HepG2 (cell line): ENCODE measurements around the gene CAMK1D. TPM values are rescaled to one million over a fixed set of nuclear protein-coding genes. Genes with fewer than 3 reads are reported as not detected.

ENCODE experiments used
- ATAC-seq: fragments of 200-7000 bp; cut with Tn5 transposase; 3 replicates; pipeline ENCODE4 v1.9.1; 2020; ENCODE audit warnings: mild to moderate bottlenecking, moderate library complexity
- BruUV-seq: library from RNA; stranded (reverse); fragments of 400-500 nt; replicated peaks from 2 replicates; lab custom pipeline; 2021; lab: Mats Ljungman, UMichigan
- CTCF ChIA-PET: fragments of 300-600 bp; formaldehyde crosslinking; extraction: SDS; loops from one replicate; lab custom pipeline; 2021; ENCODE audit warnings: low total read pairs, inconsistent platforms, low intra/inter-chr PET ratio; lab: Yijun Ruan, JAX
- POLR2A ChIA-PET: fragments of 350-600 bp; sonication (Branson Sonifier 250); formaldehyde crosslinking; loops from one replicate; lab custom pipeline; 2020; ENCODE audit warnings: antibody characterized with exemption, inconsistent platforms; lab: Yijun Ruan, JAX
- DNase-seq: peaks from one replicate; pipeline ENCODE4 v3.0.0-alpha.2; 2015; ENCODE audit warnings: low spot score
- FAIRE-seq: peaks from 3 replicates; lab custom pipeline; 2011; peaks lifted over from hg19 to GRCh38; lab: Jason Lieb, UNC
- H2AFZ ChIP-seq: one replicate; pipeline ENCODE4 v1.6.1; 2011; ENCODE audit warnings: low read length, inconsistent platforms
- H3K27ac ChIP-seq: fragments of 300-600 bp; 3 replicates; pipeline ENCODE4 v1.8.0; 2011; ENCODE audit warnings: mixed run types, mild to moderate bottlenecking, mixed read lengths, low read length, inconsistent platforms; ENCODE audit not compliant: insufficient read depth; ENCODE audit errors: extremely low read length
- H3K27me3 ChIP-seq, 2 experiments: fragments of 200-600 bp in 1 of 2; 2 replicates in 1 of 2; 3 replicates in 1 of 2; pipeline versions ENCODE4 v1.6.0 to v1.8.0; 2011; ENCODE audit warnings: low read length in 2 of 2, mild to moderate bottlenecking in 2 of 2, moderate library complexity in 2 of 2, inconsistent platforms in 1 of 2; ENCODE audit not compliant: insufficient read depth in 2 of 2, control insufficient read depth in 1 of 2
- H3K36me3 ChIP-seq, 2 experiments: fragments of 200-600 bp in 1 of 2; replicated peaks in 1 of 2; 2 replicates in 1 of 2; 3 replicates in 1 of 2; pipeline versions ENCODE4 v1.5.1 to v1.8.0; 2011; ENCODE audit warnings: low read length in 2 of 2, inconsistent platforms in 1 of 2; ENCODE audit not compliant: insufficient read depth in 2 of 2, control insufficient read depth in 1 of 2
- H3K4me1 ChIP-seq: 2 replicates; pipeline ENCODE4 v1.5.1; 2012; ENCODE audit warnings: low read length, inconsistent platforms; ENCODE audit not compliant: insufficient read depth
- H3K4me2 ChIP-seq: 2 replicates; pipeline ENCODE4 v1.6.0; 2011; ENCODE audit warnings: low read depth, low read length, inconsistent platforms
- H3K4me3 ChIP-seq, 3 experiments: fragments of 200-600 bp in 1 of 3; sonication (generic), shearing (Covaris generic) in 1 of 3; replicated peaks in 1 of 3; 2 replicates each; pipeline ENCODE4 v1.5.1; 2011 to 2016; ENCODE audit warnings: low read length in 3 of 3, inconsistent platforms in 2 of 3, low read depth in 2 of 3, mild to moderate bottlenecking in 2 of 3, control low read depth in 1 of 3, mixed read lengths in 1 of 3; ENCODE audit not compliant: insufficient read depth in 1 of 3
- H3K79me2 ChIP-seq: one replicate; pipeline ENCODE4 v1.6.1; 2011; ENCODE audit warnings: low read length, inconsistent platforms; ENCODE audit not compliant: insufficient read depth
- H3K9ac ChIP-seq: 2 replicates; pipeline ENCODE4 v1.6.0; 2011; ENCODE audit warnings: mild to moderate bottlenecking, low read depth, low read length, inconsistent platforms; ENCODE audit not compliant: insufficient read depth
- H3K9me3 ChIP-seq: 2 replicates; pipeline ENCODE4 v1.5.1; 2012; ENCODE audit warnings: mild to moderate bottlenecking, low read length
- H4K20me1 ChIP-seq: 2 replicates; pipeline ENCODE4 v1.6.0; 2011; ENCODE audit warnings: inconsistent platforms, mild to moderate bottlenecking, low read length, moderate library complexity; ENCODE audit not compliant: insufficient read depth
- ASH2L ChIP-seq: fragments of 300-600, 200-600 bp; sonication (generic); IDR thresholded peaks from 2 replicates; pipeline ENCODE4 v1.7.0; 2017; ENCODE audit warnings: low read depth, mild to moderate bottlenecking, moderate library complexity, mixed read lengths, low read length; ENCODE audit not compliant: insufficient read length
- CEBPB ChIP-seq: IDR thresholded peaks from 2 replicates; pipeline ENCODE4 v1.6.1; 2011; ENCODE audit warnings: low read depth, low read length, improper control_type of control experiment, borderline replicate concordance
- ETV6 ChIP-seq: sonication (generic); formaldehyde crosslinking; conservative IDR thresholded peaks from 2 replicates; pipeline ENCODE4 v1.4.0; 2020; ENCODE audit warnings: missing genetic modification reagents
- HOXA9 ChIP-seq: sonication (generic); formaldehyde crosslinking; IDR thresholded peaks from 2 replicates; pipeline ENCODE4 v1.8.1; 2022; ENCODE audit warnings: missing genetic modification reagents, mild to moderate bottlenecking, moderate library complexity, borderline replicate concordance
- KLF15 ChIP-seq: sonication (generic); formaldehyde crosslinking; IDR thresholded peaks from 2 replicates; pipeline ENCODE4 v1.8.1; 2023; ENCODE audit warnings: borderline replicate concordance, mild to moderate bottlenecking, inconsistent platforms, missing genetic modification reagents, mixed read lengths
- MBNL3 ChIP-seq: fragments of 250-450 bp; sonication (Bioruptor Pico); conservative IDR thresholded peaks from 2 replicates; pipeline ENCODE4 v1.8.0; 2022; ENCODE audit warnings: mild to moderate bottlenecking, inconsistent platforms
- NFYC ChIP-seq: IDR thresholded peaks from 2 replicates; pipeline ENCODE4 v1.6.1; 2016; ENCODE audit warnings: missing genetic modification reagents, missing compliant biosample characterization
- PITX1 ChIP-seq: sonication (generic); formaldehyde crosslinking; IDR thresholded peaks from 2 replicates; pipeline ENCODE4 v1.5.1; 2020; ENCODE audit warnings: mild to moderate bottlenecking, missing genetic modification reagents
- RCOR2 ChIP-seq: IDR thresholded peaks from 2 replicates; pipeline ENCODE4 v1.6.1; 2016; ENCODE audit warnings: missing biosample characterization, missing genetic modification reagents
- THAP8 ChIP-seq: sonication (generic); formaldehyde crosslinking; IDR thresholded peaks from 2 replicates; pipeline ENCODE4 v1.5.1; 2020; ENCODE audit warnings: missing genetic modification reagents, mild to moderate bottlenecking, borderline replicate concordance
- U2AF1 ChIP-seq: fragments of 200-400 bp; formaldehyde crosslinking; optimal IDR thresholded peaks from 2 replicates; pipeline ENCODE3; 2017; ENCODE audit warnings: mild to moderate bottlenecking, low read depth, low read length
- ZFP36 ChIP-seq: fragments of 150-350 bp; IDR thresholded peaks from 2 replicates; pipeline ENCODE4 v1.6.1; 2018; ENCODE audit warnings: borderline replicate concordance, low read length, low read depth; ENCODE audit not compliant: partially characterized antibody
- ZNF430 ChIP-seq: sonication (generic); formaldehyde crosslinking; IDR thresholded peaks from 2 replicates; pipeline ENCODE4 v1.9.0; 2021; ENCODE audit warnings: mild to moderate bottlenecking, missing genetic modification reagents
- ZNF598 ChIP-seq: sonication (generic); formaldehyde crosslinking; IDR thresholded peaks from 2 replicates; pipeline ENCODE4 v1.5.1; 2020; ENCODE audit warnings: mild to moderate bottlenecking, missing genetic modification reagents, borderline replicate concordance
- ZNF7 ChIP-seq: IDR thresholded peaks from 2 replicates; pipeline ENCODE4 v1.6.1; 2016; ENCODE audit warnings: missing biosample characterization, missing genetic modification reagents
- ZSCAN22 ChIP-seq: sonication (generic); formaldehyde crosslinking; IDR thresholded peaks from 2 replicates; pipeline ENCODE4 v1.4.0; 2020; ENCODE audit warnings: mild to moderate bottlenecking, missing genetic modification reagents
- WGBS: methylation state at CpG from one replicate; pipeline ENCODE4 v1.1.6; 2017; ENCODE audit warnings: low lambda C conversion rate; 5-methylcytosine and 5-hydroxymethylcytosine counted together
- in situ Hi-C: cut with HindIII; loops from 2 replicates; pipeline ENCODE4 v1.10.0; 2017; ENCODE audit warnings: low pct_unique_long_range_greater_than_20kb; ENCODE audit not compliant: extremely low pct_ligation_motif_present
- intact Hi-C: fragments of 100-400 bp; cut with micrococcal nuclease; formaldehyde crosslinking; loops from one replicate; pipeline ENCODE4 v1.10.0; 2022; ENCODE audit not compliant: unreplicated experiment
- polyA plus RNA-seq, 8 experiments: library from polyadenylated mRNA; depleted of rRNA in 3 of 8; stranded (reverse) in 7 of 8; unstranded in 1 of 8; fragments of >200 nt; fragmentation: Illumina TruSeq in 4 of 8; extraction: Trizol in 4 of 8; gene quantifications; 2 replicates each; pipeline versions ENCODE4 v1.2.1 to v1.2.3, GENCODE V29; 2011 to 2016; ENCODE audit warnings: low read depth in 4 of 8, missing spikeins in 1 of 8, mixed read lengths in 1 of 8; ENCODE audit not compliant: insufficient read depth in 1 of 8
- total RNA-seq, 5 experiments: library from RNA; depleted of rRNA; stranded (reverse); fragments of >200 nt; fragmentation: Illumina TruSeq; extraction: Trizol; gene quantifications; 2 replicates each; pipeline ENCODE4 v1.2.3, GENCODE V29; 2016; ENCODE audit warnings: low read depth in 1 of 5

Gene CAMK1D
- total and polyA plus RNA-seq, 2 of the 13 experiments (the other 11 are each of a cell fraction or from before 2014, with no cell fraction given), result under 0.01 TPM; not detected in 1

- TF ChIP-seq PITX1 (CRISPR knock-in tag), result no peak
- TF ChIP-seq, all 625 proteins: peak for 0
Measured at GRCh38 chr10:12568391-12569009, 219.2 kb downstream of the CAMK1D start (continued).

- Histone ChIP-seq H4K20me1 (no peaks in the 10 kb centered on the region), H3K27me3 (no peaks in the 10 kb centered on the region; a peak in 1 of 5 replicates), H3K27ac (no peak overlapping the region), H3K4me3 (no peak overlapping the region), H2AFZ (no peak overlapping the region), H3K9me3 (peaks cover 7% of the 10 kb centered on the region; the same call in 1 of the 2 replicates), H3K79me2 (no peaks in the 10 kb centered on the region), H3K36me3 (no peaks in the 10 kb centered on the region), H3K9ac (no peak overlapping the region), H3K4me2 (no peak overlapping the region), H3K4me1 (no peaks in the 10 kb centered on the region)
- no peak for ATAC-seq
- CTCF ChIA-PET, result no interaction called here
- WGBS, result 10% methylated on average over 3 of the region's 3 CpGs
- intact Hi-C loops (no loop called here), in situ Hi-C loops (no loop called here)
- POLR2A ChIA-PET, result no interaction called here
- BruUV-seq, result no TSS peak
- no peak for FAIRE-seq
- DNase-seq, result no peak
- TF ChIP-seq ZNF598 (CRISPR knock-in tag) (no peak), THAP8 (no peak), NFYC (CRISPR knock-in tag) (no peak), MBNL3 (CRISPR knock-in tag) (no peak), CEBPB (no peak), ZFP36 (no peak), ZNF430 (CRISPR knock-in tag) (no peak), U2AF1 (no peak), KLF15 (no peak), ETV6 (CRISPR knock-in tag) (no peak), ZNF7 (no peak), RCOR2 (CRISPR knock-in tag) (no peak), ZSCAN22 (CRISPR knock-in tag) (no peak), HOXA9 (CRISPR knock-in tag) (no peak), ASH2L (no peak)
Measured at GRCh38 chr10:12572281-12572680, 222.9 kb downstream of the CAMK1D start.
